Upper lobe of left lung (tissue), 4 donors: ENCODE measurements around the gene MYMK.

Source experiments
- EP300 ChIP-seq, 4 donors: sonication (generic); formaldehyde crosslinking; IDR thresholded peaks; one replicate each; pipeline ENCODE4 v1.5.1; 2017; ENCODE audit warnings: antibody characterized with exemption in 4 of 4, control low read depth in 2 of 4
- POLR2A ChIP-seq, 4 donors: fragments of 450-650 bp; IDR thresholded peaks; one replicate each; pipeline ENCODE4 v1.5.1; 2016 to 2017; ENCODE audit warnings: antibody characterized with exemption in 4 of 4, mild to moderate bottlenecking in 2 of 4
- POLR2AphosphoS5 ChIP-seq, 2 donors: sonication (generic); formaldehyde crosslinking; IDR thresholded peaks; one replicate each; pipeline ENCODE4 v1.5.1; 2017; ENCODE audit warnings: antibody characterized with exemption in 2 of 2
- TF ChIP-seq, protein P1 (sequence below), 6 experiments: fragments of 450-650 bp in 4 of 6; fragments of 200-600 bp in 2 of 6; sonication (generic) in 2 of 6; IDR thresholded peaks; one replicate each; pipeline ENCODE4 v1.5.1; 2016 to 2019; ENCODE audit warnings: antibody characterized with exemption in 6 of 6

DNA sequence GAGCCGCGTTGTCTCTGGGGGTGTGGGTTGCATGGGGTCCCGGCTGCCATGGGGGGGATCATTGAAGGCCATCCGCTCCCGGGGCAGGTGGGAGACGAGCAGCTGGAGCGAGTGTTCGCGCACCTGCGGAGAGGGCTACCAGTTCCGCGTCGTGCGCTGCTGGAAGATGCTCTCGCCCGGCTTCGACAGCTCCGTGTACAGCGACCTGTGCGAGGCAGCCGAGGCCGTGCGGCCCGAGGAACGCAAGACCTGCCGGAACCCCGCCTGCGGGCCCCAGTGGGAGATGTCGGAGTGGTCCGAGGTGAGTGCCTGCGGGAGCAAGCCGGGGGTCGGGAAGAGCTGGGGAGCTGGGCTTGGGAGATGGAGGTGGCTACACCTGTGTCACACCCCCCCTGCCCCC lies 43.4 kb upstream of the MYMK start:
- TF ChIP-seq, protein P1, sequence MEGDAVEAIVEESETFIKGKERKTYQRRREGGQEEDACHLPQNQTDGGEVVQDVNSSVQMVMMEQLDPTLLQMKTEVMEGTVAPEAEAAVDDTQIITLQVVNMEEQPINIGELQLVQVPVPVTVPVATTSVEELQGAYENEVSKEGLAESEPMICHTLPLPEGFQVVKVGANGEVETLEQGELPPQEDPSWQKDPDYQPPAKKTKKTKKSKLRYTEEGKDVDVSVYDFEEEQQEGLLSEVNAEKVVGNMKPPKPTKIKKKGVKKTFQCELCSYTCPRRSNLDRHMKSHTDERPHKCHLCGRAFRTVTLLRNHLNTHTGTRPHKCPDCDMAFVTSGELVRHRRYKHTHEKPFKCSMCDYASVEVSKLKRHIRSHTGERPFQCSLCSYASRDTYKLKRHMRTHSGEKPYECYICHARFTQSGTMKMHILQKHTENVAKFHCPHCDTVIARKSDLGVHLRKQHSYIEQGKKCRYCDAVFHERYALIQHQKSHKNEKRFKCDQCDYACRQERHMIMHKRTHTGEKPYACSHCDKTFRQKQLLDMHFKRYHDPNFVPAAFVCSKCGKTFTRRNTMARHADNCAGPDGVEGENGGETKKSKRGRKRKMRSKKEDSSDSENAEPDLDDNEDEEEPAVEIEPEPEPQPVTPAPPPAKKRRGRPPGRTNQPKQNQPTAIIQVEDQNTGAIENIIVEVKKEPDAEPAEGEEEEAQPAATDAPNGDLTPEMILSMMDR (IDR thresholded peaks at IDR 0.05): no peak
- TF ChIP-seq POLR2AphosphoS5 (IDR thresholded peaks at IDR 0.05) (no peak), POLR2A (IDR thresholded peaks at IDR 0.05) (no peak), EP300 (IDR thresholded peaks at IDR 0.05) (no peak)
